ENCODE measurements around the gene DDX11.

- TF ChIP-seq CTCF (conservative IDR thresholded peaks at IDR 0.05) (no peak), EZH2 (IDR thresholded peaks at IDR 0.05; ENCODE audit: low read depth) (no peak)
These were observed 32.6 kb downstream of the DDX11 start for GRCh38 chr12:31106101-31106803.
